ENCODE measurements around the gene DIDO1. TPM values are rescaled to one million over a fixed set of nuclear protein-coding genes. Genes with fewer than 3 reads are reported as not detected.
"Not testable (repeated sequence)": the region's sequence is repeated elsewhere in the genome, so short reads cannot be mapped to it uniquely, and the experiment has no call there.

Gene DIDO1
- total RNA-seq, 1 experiment from 2014 or later: 120 TPM

GRCh38 chr20:62962221-62962879 is 36.0 kb upstream of the DIDO1 start:
- ChIA-PET CTCF (interaction anchor here (0.8 kb wide), 2 partner anchors 10 to 47 kb away, joined by 3 read pairs; no protein-coding TSS in a partner anchor), POLR2A (no interaction called here)
- Mint-ChIP-seq H3K36me3 (ENCODE audit: insufficient read depth, unreplicated experiment) (peaks cover 56% of the 10 kb centered on the region), H3K4me3 (ENCODE audit: unreplicated experiment) (no peak overlapping the region), H3K27ac (ENCODE audit: unreplicated experiment) (no peak overlapping the region), H3K4me1 (ENCODE audit: low read depth, unreplicated experiment) (no peaks in the 10 kb centered on the region), H3K9me3 (ENCODE audit: unreplicated experiment) (no peaks in the 10 kb centered on the region), H3K27me3 (ENCODE audit: insufficient read depth, unreplicated experiment) (no peaks in the 10 kb centered on the region)
- DNase-seq: no peak
- BruUV-seq (replicated peaks): no TSS peak
- H3K36me3 ChIP-seq (ENCODE audit: control insufficient read depth, insufficient read depth, low read length): peaks cover 25% of the 10 kb centered on the region
- H3K9me3 ChIP-seq: no peaks in the 10 kb centered on the region
- no peak overlapping the region for H3K4me3 ChIP-seq (ENCODE audit: low read depth, low read length)
- intact Hi-C loops (cut with micrococcal nuclease; ENCODE audit: unreplicated experiment): no loop called here
- no peaks in the 10 kb centered on the region for H3K4me1 ChIP-seq
- no peaks in the 10 kb centered on the region for H3K27me3 ChIP-seq (replicated peaks; ENCODE audit: control insufficient read depth, insufficient read depth, low read length)
- no peak for TF ChIP-seq CTCF (IDR thresholded peaks at IDR 0.05; ENCODE audit: insufficient read depth in 1 of 2, low read depth in 1 of 2, low read length in 1 of 2, severe bottlenecking in 1 of 2, unreplicated experiment in 1 of 2)

GRCh38 chr20:62961799-62962198 is 35.5 kb upstream of the DIDO1 start:
- Mint-ChIP-seq H3K4me3 (ENCODE audit: unreplicated experiment) (no peak overlapping the region), H3K27ac (ENCODE audit: unreplicated experiment) (no peak overlapping the region), H3K4me1 (ENCODE audit: low read depth, unreplicated experiment) (peaks cover 1% of the 10 kb centered on the region), H3K27me3 (ENCODE audit: insufficient read depth, unreplicated experiment) (no peaks in the 10 kb centered on the region), H3K9me3 (ENCODE audit: unreplicated experiment) (no peaks in the 10 kb centered on the region), H3K36me3 (ENCODE audit: insufficient read depth, unreplicated experiment) (peaks cover 58% of the 10 kb centered on the region)
- no peak for DNase-seq
- no peaks in the 10 kb centered on the region for H3K4me1 ChIP-seq
- no peaks in the 10 kb centered on the region for H3K27me3 ChIP-seq (replicated peaks; ENCODE audit: control insufficient read depth, insufficient read depth, low read length)
- CTCF ChIA-PET: interaction anchor here (0.6 kb wide), 1 partner anchor 9 kb away, joined by 3 read pairs; no protein-coding TSS in a partner anchor
- TF ChIP-seq CTCF (IDR thresholded peaks at IDR 0.05; ENCODE audit: insufficient read depth in 1 of 2, low read depth in 1 of 2, low read length in 1 of 2, severe bottlenecking in 1 of 2, unreplicated experiment in 1 of 2): no peak
- no peak overlapping the region for H3K4me3 ChIP-seq (ENCODE audit: low read depth, low read length)
- no TSS peak for BruUV-seq (replicated peaks)
- no peaks in the 10 kb centered on the region for H3K9me3 ChIP-seq
- H3K36me3 ChIP-seq (ENCODE audit: control insufficient read depth, insufficient read depth, low read length): peaks cover 29% of the 10 kb centered on the region
- intact Hi-C loops (cut with micrococcal nuclease; ENCODE audit: unreplicated experiment): no loop called here
- POLR2A ChIA-PET: no interaction called here

GRCh38 chr20:62961310-62961783 is 35.0 kb upstream of the DIDO1 start:
- H3K9me3 Mint-ChIP-seq (ENCODE audit: unreplicated experiment): no peaks in the 10 kb centered on the region
- H3K27ac Mint-ChIP-seq (ENCODE audit: unreplicated experiment): no peak overlapping the region
- H3K36me3 Mint-ChIP-seq (ENCODE audit: insufficient read depth, unreplicated experiment): peaks cover 59% of the 10 kb centered on the region
- H3K4me3 Mint-ChIP-seq (ENCODE audit: unreplicated experiment): no peak overlapping the region
- H3K36me3 ChIP-seq (ENCODE audit: control insufficient read depth, insufficient read depth, low read length): peaks cover 29% of the 10 kb centered on the region
- TF ChIP-seq CTCF (IDR thresholded peaks at IDR 0.05; ENCODE audit: insufficient read depth in 1 of 2, low read depth in 1 of 2, low read length in 1 of 2, severe bottlenecking in 1 of 2, unreplicated experiment in 1 of 2): peak in 1 of 2 experiments; percentile 25
- intact Hi-C loops (cut with micrococcal nuclease; ENCODE audit: unreplicated experiment): no loop called here
- no peak overlapping the region for H3K4me3 ChIP-seq (ENCODE audit: low read depth, low read length)
- no TSS peak for BruUV-seq (replicated peaks)
- ChIA-PET CTCF (interaction anchor here (0.6 kb wide), 1 partner anchor 9 kb away, joined by 3 read pairs; no protein-coding TSS in a partner anchor), POLR2A (no interaction called here)
- H3K27me3 Mint-ChIP-seq (ENCODE audit: insufficient read depth, unreplicated experiment): no peaks in the 10 kb centered on the region
- H3K27me3 ChIP-seq (replicated peaks; ENCODE audit: control insufficient read depth, insufficient read depth, low read length): no peaks in the 10 kb centered on the region
- peaks cover 6% of the 10 kb centered on the region for H3K4me1 Mint-ChIP-seq (ENCODE audit: low read depth, unreplicated experiment)
- H3K4me1 ChIP-seq: no peaks in the 10 kb centered on the region
- no peaks in the 10 kb centered on the region for H3K9me3 ChIP-seq
- no peak for DNase-seq

- H3K27me3 ChIP-seq (replicated peaks; ENCODE audit: control insufficient read depth, insufficient read depth, low read length): not testable (repeated sequence)
- peaks cover 66% of the 10 kb centered on the region for H3K36me3 Mint-ChIP-seq (ENCODE audit: insufficient read depth, unreplicated experiment)
Observed at GRCh38 chr20:62960446-62961309, 34.4 kb upstream of the DIDO1 start.

More at GRCh38 chr20:62960446-62961309, 34.4 kb upstream of the DIDO1 start:
- H3K9me3 Mint-ChIP-seq (ENCODE audit: unreplicated experiment); H3K4me1 ChIP-seq; H3K4me3 ChIP-seq (ENCODE audit: low read depth, low read length); H3K9me3 ChIP-seq; H3K4me3 Mint-ChIP-seq (ENCODE audit: unreplicated experiment); intact Hi-C loops (cut with micrococcal nuclease; ENCODE audit: unreplicated experiment); POLR2A ChIA-PET; H3K27ac Mint-ChIP-seq (ENCODE audit: unreplicated experiment); H3K27me3 Mint-ChIP-seq (ENCODE audit: insufficient read depth, unreplicated experiment); DNase-seq; BruUV-seq (replicated peaks): not testable (repeated sequence)
- CTCF ChIA-PET: interaction anchor here (2.1 kb wide), 1 partner anchor 12 kb away, joined by 8 read pairs; no protein-coding TSS in a partner anchor
- peaks cover 13% of the 10 kb centered on the region for H3K4me1 Mint-ChIP-seq (ENCODE audit: low read depth, unreplicated experiment)
- H3K36me3 ChIP-seq (ENCODE audit: control insufficient read depth, insufficient read depth, low read length): peaks cover 29% of the 10 kb centered on the region

Data from Caco-2 (cell line).